AG08395 (cell line): ENCODE data around the gene PMS2.
"Not testable (repeated sequence)": the region's sequence is repeated elsewhere in the genome, so short reads cannot be mapped to it uniquely, and the experiment has no call there.

ENCODE experiments used
- DNase-seq: peaks from one replicate; pipeline ENCODE4 v3.0.0; 2012; ENCODE audit warnings: mixed read lengths, low spot score

PMS2 gene

GRCh38 chr7:6008668-6009611 is at the start of gene PMS2, which contains the start of gene AIMP2:
PMS2 (minus strand) TSS chr7:6009049; CDS start chr7:6009019, 30 bp downstream.
AIMP2 (plus strand) TSS chr7:6009272; CDS start chr7:6009364, 92 bp downstream.
- peak; percentile 95 for DNase-seq

- DNase-seq: no peak
Observed at GRCh38 chr7:6057316-6058129, 48.7 kb upstream of the PMS2 start.

- no peak for DNase-seq
Observed at GRCh38 chr7:6056616-6057015, 47.8 kb upstream of the PMS2 start.

- DNase-seq: not testable (repeated sequence)
Observed at GRCh38 chr7:6051185-6051584, 42.3 kb upstream of the PMS2 start.

- no peak for DNase-seq
Observed at GRCh38 chr7:6049780-6050179, 40.9 kb upstream of the PMS2 start.

- no peak for DNase-seq
Observed at GRCh38 chr7:6035686-6036085, 26.8 kb upstream of the PMS2 start.

GRCh38 chr7:6035165-6035564 is 26.3 kb upstream of the PMS2 start:
- DNase-seq: no peak

- no peak for DNase-seq
Observed at GRCh38 chr7:6032641-6033040, 23.8 kb upstream of the PMS2 start.

GRCh38 chr7:6032167-6032566 is 23.3 kb upstream of the PMS2 start:
- DNase-seq: no peak

- no peak for DNase-seq
Observed at GRCh38 chr7:6031567-6031966, 22.7 kb upstream of the PMS2 start.

GRCh38 chr7:6030988-6031387 is 22.1 kb upstream of the PMS2 start, which contains the start of gene ANKRD61:
ANKRD61 (plus strand) TSS chr7:6031376; CDS start chr7:6031376, 0 bp downstream.
- no peak for DNase-seq

GRCh38 chr7:6028563-6028962 is 19.7 kb upstream of the PMS2 start:
- no peak for DNase-seq

- no peak for DNase-seq
Observed at GRCh38 chr7:6027806-6028365, 19.0 kb upstream of the PMS2 start.

- no peak for DNase-seq
Observed at GRCh38 chr7:6026820-6027311, 18.0 kb upstream of the PMS2 start.

- peak; percentile 45 for DNase-seq
Observed at GRCh38 chr7:6026011-6026819, 17.4 kb upstream of the PMS2 start.

GRCh38 chr7:6023974-6024435 is 15.2 kb upstream of the PMS2 start:
- no peak for DNase-seq

GRCh38 chr7:6022707-6023106 is 13.9 kb upstream of the PMS2 start:
- no peak for DNase-seq

- no peak for DNase-seq
Observed at GRCh38 chr7:6020371-6021286, 11.8 kb upstream of the PMS2 start.

- DNase-seq: no peak
Observed at GRCh38 chr7:6016653-6016966, 7.8 kb upstream of the PMS2 start.

GRCh38 chr7:6015917-6016652 is 7.2 kb upstream of the PMS2 start:
- peak; percentile 84 for DNase-seq
